Measurements from ENCODE around the gene SELENOF. TPM values are rescaled to one million over a fixed set of nuclear protein-coding genes. Genes with fewer than 3 reads are reported as not detected.

Gene SELENOF
- total RNA-seq, 1 experiment from 2014 or later = 175 TPM

DNA sequence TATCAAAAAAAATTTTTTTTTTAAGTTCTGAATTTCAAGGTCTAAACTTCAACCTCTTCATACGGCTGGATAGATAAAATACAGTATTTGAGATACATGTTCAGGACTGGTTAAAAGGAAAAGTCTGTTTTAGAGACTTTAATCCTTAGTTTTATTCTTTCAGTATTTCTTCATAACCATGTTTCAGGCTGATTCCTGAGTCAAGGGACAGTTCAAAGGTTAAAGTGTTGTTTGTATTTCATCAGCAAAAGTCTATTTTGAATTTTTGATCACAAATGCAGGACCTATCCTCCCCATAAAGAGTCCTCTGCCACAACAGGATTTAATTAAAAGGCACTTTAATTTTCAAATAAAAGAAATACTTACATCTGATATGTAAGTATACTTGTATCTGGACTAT is 53.5 kb downstream of the SELENOF start (continued):
- TF ChIP-seq, protein P1, sequence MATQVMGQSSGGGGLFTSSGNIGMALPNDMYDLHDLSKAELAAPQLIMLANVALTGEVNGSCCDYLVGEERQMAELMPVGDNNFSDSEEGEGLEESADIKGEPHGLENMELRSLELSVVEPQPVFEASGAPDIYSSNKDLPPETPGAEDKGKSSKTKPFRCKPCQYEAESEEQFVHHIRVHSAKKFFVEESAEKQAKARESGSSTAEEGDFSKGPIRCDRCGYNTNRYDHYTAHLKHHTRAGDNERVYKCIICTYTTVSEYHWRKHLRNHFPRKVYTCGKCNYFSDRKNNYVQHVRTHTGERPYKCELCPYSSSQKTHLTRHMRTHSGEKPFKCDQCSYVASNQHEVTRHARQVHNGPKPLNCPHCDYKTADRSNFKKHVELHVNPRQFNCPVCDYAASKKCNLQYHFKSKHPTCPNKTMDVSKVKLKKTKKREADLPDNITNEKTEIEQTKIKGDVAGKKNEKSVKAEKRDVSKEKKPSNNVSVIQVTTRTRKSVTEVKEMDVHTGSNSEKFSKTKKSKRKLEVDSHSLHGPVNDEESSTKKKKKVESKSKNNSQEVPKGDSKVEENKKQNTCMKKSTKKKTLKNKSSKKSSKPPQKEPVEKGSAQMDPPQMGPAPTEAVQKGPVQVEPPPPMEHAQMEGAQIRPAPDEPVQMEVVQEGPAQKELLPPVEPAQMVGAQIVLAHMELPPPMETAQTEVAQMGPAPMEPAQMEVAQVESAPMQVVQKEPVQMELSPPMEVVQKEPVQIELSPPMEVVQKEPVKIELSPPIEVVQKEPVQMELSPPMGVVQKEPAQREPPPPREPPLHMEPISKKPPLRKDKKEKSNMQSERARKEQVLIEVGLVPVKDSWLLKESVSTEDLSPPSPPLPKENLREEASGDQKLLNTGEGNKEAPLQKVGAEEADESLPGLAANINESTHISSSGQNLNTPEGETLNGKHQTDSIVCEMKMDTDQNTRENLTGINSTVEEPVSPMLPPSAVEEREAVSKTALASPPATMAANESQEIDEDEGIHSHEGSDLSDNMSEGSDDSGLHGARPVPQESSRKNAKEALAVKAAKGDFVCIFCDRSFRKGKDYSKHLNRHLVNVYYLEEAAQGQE (IDR thresholded peaks at IDR 0.05; ENCODE audit: low read depth) = no peak
- TF ChIP-seq FOSL1 (IDR thresholded peaks at IDR 0.05; ENCODE audit: low read depth) = no peak
- TF ChIP-seq TCF7L2 (IDR thresholded peaks at IDR 0.05; ENCODE audit: borderline replicate concordance, extremely low read depth, insufficient read depth, insufficient read length) = no peak
- no peak for TF ChIP-seq POLR2AphosphoS5 (IDR thresholded peaks at IDR 0.05; ENCODE audit: low read depth, low read length)
- no peak for TF ChIP-seq SIN3A (IDR thresholded peaks at IDR 0.05; ENCODE audit: low read depth)
- no peak for TF ChIP-seq ZNF274 (IDR thresholded peaks at IDR 0.05; ENCODE audit: low read depth, low read length)
- no peak for TF ChIP-seq POLR2A (IDR thresholded peaks at IDR 0.05; ENCODE audit: borderline replicate concordance, extremely low read depth, insufficient read depth, insufficient read length)
- no peak for TF ChIP-seq MAX (IDR thresholded peaks at IDR 0.05)
- no peak for TF ChIP-seq CEBPB (IDR thresholded peaks at IDR 0.05; ENCODE audit: low read depth)
- no peak for TF ChIP-seq SP1 (IDR thresholded peaks at IDR 0.05; ENCODE audit: low read depth)

GRCh38 chr1:86860020-86860419 is 53.9 kb downstream of the SELENOF start:
- no peaks in the 10 kb centered on the region for H3K9me3 ChIP-seq (ENCODE audit: control insufficient read depth in 1 of 2, insufficient read depth in 1 of 2, low read depth in 1 of 2, low read length in 2 of 2)
- no peaks in the 10 kb centered on the region for H3K27me3 ChIP-seq (ENCODE audit: insufficient read depth, low read length)
- no peak for DNase-seq (ENCODE audit: low read depth, low spot score)
- no peak overlapping the region for H3K27ac ChIP-seq (ENCODE audit: low read depth, low read length)
- RAD21 ChIA-PET (ENCODE audit: low non-redundant PET in 1 of 2, low total read pairs in 2 of 2, uncharacterized antibody in 2 of 2, unreplicated experiment in 2 of 2) = no interaction called here
- no peaks in the 10 kb centered on the region for H3K4me1 ChIP-seq (ENCODE audit: control insufficient read depth in 1 of 2, insufficient read depth in 2 of 2, low read length in 2 of 2)
- intact Hi-C loops (cut with micrococcal nuclease) = no loop called here
- POLR2A ChIA-PET = no interaction called here
- CTCF ChIA-PET = no interaction called here
- no peak overlapping the region for H3K4me2 ChIP-seq (ENCODE audit: low read length)
- H3K4me3 ChIP-seq (replicated peaks in 1 of 2; ENCODE audit: low read depth in 1 of 2, low read length in 2 of 2) = no peak overlapping the region
- H3K79me2 ChIP-seq (ENCODE audit: insufficient read depth, low read length) = peaks cover 8% of the 10 kb centered on the region
- no TSS peak for BruUV-seq (replicated peaks)
- no peak overlapping the region for H2AFZ ChIP-seq (ENCODE audit: low read depth, low read length, poor library complexity, severe bottlenecking)
- ATAC-seq = no peak
- H3K9me2 ChIP-seq (ENCODE audit: insufficient read depth) = no peaks in the 10 kb centered on the region
- no peaks in the 10 kb centered on the region for H3K36me3 ChIP-seq (ENCODE audit: control insufficient read depth in 1 of 2, insufficient read depth in 2 of 2, low read length in 2 of 2)
- no peak overlapping the region for H3K9ac ChIP-seq (ENCODE audit: low read length)
- peaks cover 3% of the 10 kb centered on the region; the same call in 1 of the 2 replicates for H4K20me1 ChIP-seq (ENCODE audit: insufficient read depth)
- TF ChIP-seq CTCF (IDR thresholded peaks at IDR 0.05 in 2 of 3, conservative IDR thresholded peaks at IDR 0.05 in 1 of 3; ENCODE audit: borderline replicate concordance in 1 of 3, insufficient read depth in 1 of 3, low read depth in 2 of 3, low read length in 2 of 3) (no peak), MAX (IDR thresholded peaks at IDR 0.05) (no peak), SRF (IDR thresholded peaks at IDR 0.05; ENCODE audit: low read depth) (no peak), POLR2AphosphoS5 (IDR thresholded peaks at IDR 0.05; ENCODE audit: low read depth, low read length) (no peak), ELF1 (IDR thresholded peaks at IDR 0.05; ENCODE audit: borderline replicate concordance, low read depth) (no peak), FOSL1 (IDR thresholded peaks at IDR 0.05; ENCODE audit: low read depth) (no peak), POLR2A (IDR thresholded peaks at IDR 0.05; ENCODE audit: borderline replicate concordance, extremely low read depth, insufficient read depth, insufficient read length) (no peak), EGR1 (IDR thresholded peaks at IDR 0.05; ENCODE audit: low read depth) (no peak), CEBPB (IDR thresholded peaks at IDR 0.05; ENCODE audit: low read depth) (no peak)
- TF ChIP-seq, protein P1 (IDR thresholded peaks at IDR 0.05; ENCODE audit: low read depth) = no peak
